ENCODE results near the gene NKTR. TPM values are rescaled to one million over a fixed set of nuclear protein-coding genes. Genes with fewer than 3 reads are reported as not detected.
A peak's percentile ranks its signal among the peaks of the same experiment; 100 is the strongest.

The NKTR gene
- total and polyA plus RNA-seq, 9 of the 15 experiments (the other 6 are each of a cell fraction or from before 2014, with no cell fraction given) = 19.7 to 123 (median 92.6) TPM

GRCh38 chr3:42655980-42656679, 55.6 kb downstream of the NKTR start (continued):
- TF ChIP-seq, protein P1, sequence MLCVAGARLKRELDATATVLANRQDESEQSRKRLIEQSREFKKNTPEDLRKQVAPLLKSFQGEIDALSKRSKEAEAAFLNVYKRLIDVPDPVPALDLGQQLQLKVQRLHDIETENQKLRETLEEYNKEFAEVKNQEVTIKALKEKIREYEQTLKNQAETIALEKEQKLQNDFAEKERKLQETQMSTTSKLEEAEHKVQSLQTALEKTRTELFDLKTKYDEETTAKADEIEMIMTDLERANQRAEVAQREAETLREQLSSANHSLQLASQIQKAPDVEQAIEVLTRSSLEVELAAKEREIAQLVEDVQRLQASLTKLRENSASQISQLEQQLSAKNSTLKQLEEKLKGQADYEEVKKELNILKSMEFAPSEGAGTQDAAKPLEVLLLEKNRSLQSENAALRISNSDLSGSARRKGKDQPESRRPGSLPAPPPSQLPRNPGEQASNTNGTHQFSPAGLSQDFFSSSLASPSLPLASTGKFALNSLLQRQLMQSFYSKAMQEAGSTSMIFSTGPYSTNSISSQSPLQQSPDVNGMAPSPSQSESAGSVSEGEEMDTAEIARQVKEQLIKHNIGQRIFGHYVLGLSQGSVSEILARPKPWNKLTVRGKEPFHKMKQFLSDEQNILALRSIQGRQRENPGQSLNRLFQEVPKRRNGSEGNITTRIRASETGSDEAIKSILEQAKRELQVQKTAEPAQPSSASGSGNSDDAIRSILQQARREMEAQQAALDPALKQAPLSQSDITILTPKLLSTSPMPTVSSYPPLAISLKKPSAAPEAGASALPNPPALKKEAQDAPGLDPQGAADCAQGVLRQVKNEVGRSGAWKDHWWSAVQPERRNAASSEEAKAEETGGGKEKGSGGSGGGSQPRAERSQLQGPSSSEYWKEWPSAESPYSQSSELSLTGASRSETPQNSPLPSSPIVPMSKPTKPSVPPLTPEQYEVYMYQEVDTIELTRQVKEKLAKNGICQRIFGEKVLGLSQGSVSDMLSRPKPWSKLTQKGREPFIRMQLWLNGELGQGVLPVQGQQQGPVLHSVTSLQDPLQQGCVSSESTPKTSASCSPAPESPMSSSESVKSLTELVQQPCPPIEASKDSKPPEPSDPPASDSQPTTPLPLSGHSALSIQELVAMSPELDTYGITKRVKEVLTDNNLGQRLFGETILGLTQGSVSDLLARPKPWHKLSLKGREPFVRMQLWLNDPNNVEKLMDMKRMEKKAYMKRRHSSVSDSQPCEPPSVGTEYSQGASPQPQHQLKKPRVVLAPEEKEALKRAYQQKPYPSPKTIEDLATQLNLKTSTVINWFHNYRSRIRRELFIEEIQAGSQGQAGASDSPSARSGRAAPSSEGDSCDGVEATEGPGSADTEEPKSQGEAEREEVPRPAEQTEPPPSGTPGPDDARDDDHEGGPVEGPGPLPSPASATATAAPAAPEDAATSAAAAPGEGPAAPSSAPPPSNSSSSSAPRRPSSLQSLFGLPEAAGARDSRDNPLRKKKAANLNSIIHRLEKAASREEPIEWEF (CRISPR knock-in tag; IDR thresholded peaks at IDR 0.05) = no peak
- TF ChIP-seq DIDO1 (tag; IDR thresholded peaks at IDR 0.05; ENCODE audit: low read depth) = no peak
- TF ChIP-seq ZFP91 (CRISPR knock-in tag; IDR thresholded peaks at IDR 0.05) = no peak
- no peak for TF ChIP-seq TEAD1 (CRISPR knock-in tag; IDR thresholded peaks at IDR 0.05)
- TF ChIP-seq CBFB (CRISPR knock-in tag; IDR thresholded peaks at IDR 0.05) = no peak
- TF ChIP-seq MYC (IDR thresholded peaks at IDR 0.05; ENCODE audit: low read depth, low read length) = no peak
- no peak for TF ChIP-seq MYC (CRISPR knock-in tag; IDR thresholded peaks at IDR 0.05; ENCODE audit: borderline replicate concordance, low read depth)
- TF ChIP-seq JUN (IDR thresholded peaks at IDR 0.05; ENCODE audit: borderline replicate concordance, low read depth, low read length) = peak; percentile 63; the same call in 1 of the 2 replicates
- no peak for TF ChIP-seq JUN (CRISPR knock-in tag; IDR thresholded peaks at IDR 0.05; ENCODE audit: borderline replicate concordance)
- no peak for TF ChIP-seq ZEB2 (IDR thresholded peaks at IDR 0.05)
- no peak for TF ChIP-seq KDM4B (IDR thresholded peaks at IDR 0.05; ENCODE audit: borderline replicate concordance in 2 of 2, low read depth in 1 of 2)
- TF ChIP-seq KAT2B (IDR thresholded peaks at IDR 0.05; ENCODE audit: low read depth, low read length) = no peak
- peak; percentile 79 for TF ChIP-seq MEIS2 (IDR thresholded peaks at IDR 0.05; ENCODE audit: partially characterized antibody)
- TF ChIP-seq ZNF121 (CRISPR knock-in tag; conservative IDR thresholded peaks at IDR 0.05) = no peak
- TF ChIP-seq ZZZ3 (IDR thresholded peaks at IDR 0.05) = no peak
- no peak for TF ChIP-seq TARDBP (IDR thresholded peaks at IDR 0.05)
- TF ChIP-seq, protein P2, sequence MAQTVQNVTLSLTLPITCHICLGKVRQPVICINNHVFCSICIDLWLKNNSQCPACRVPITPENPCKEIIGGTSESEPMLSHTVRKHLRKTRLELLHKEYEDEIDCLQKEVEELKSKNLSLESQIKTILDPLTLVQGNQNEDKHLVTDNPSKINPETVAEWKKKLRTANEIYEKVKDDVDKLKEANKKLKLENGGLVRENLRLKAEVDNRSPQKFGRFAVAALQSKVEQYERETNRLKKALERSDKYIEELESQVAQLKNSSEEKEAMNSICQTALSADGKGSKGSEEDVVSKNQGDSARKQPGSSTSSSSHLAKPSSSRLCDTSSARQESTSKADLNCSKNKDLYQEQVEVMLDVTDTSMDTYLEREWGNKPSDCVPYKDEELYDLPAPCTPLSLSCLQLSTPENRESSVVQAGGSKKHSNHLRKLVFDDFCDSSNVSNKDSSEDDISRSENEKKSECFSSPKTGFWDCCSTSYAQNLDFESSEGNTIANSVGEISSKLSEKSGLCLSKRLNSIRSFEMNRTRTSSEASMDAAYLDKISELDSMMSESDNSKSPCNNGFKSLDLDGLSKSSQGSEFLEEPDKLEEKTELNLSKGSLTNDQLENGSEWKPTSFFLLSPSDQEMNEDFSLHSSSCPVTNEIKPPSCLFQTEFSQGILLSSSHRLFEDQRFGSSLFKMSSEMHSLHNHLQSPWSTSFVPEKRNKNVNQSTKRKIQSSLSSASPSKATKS (CRISPR knock-in tag; IDR thresholded peaks at IDR 0.05) = no peak
- 0 out of 2 replicates have a peak, but pooled peaks have one; percentile 16 for TF ChIP-seq DPF2 (IDR thresholded peaks at IDR 0.05)

All from K562 (cell line).